K562 (cell line): ENCODE data around the gene FSTL4. TPM values are rescaled to one million over a fixed set of nuclear protein-coding genes. Genes with fewer than 3 reads are reported as not detected.

Experiments
- ATAC-seq: fragments of 200-7000 bp; cut with Tn5 transposase; 3 replicates; pipeline ENCODE4 v1.9.1; 2020; ENCODE audit warnings: moderate library complexity
- BruUV-seq: library from RNA; stranded (reverse); fragments of 400-500 nt; replicated peaks from 2 replicates; lab custom pipeline; 2021; lab: Mats Ljungman, UMichigan
- CTCF ChIA-PET: fragments of 300-600 bp; formaldehyde crosslinking; extraction: SDS; loops from one replicate; lab custom pipeline; 2021; ENCODE audit warnings: low intra/inter-chr PET ratio; lab: Yijun Ruan, JAX
- POLR2A ChIA-PET: fragments of 300-600, 350-650 bp; sonication (Branson Sonifier 250); formaldehyde crosslinking; extraction: SDS; loops from one replicate; lab custom pipeline; 2021; ENCODE audit warnings: antibody characterized with exemption, inconsistent platforms; lab: Yijun Ruan, JAX
- DNase-seq, 4 experiments: peaks; one replicate each; pipeline versions ENCODE4 v3.0.0 to v3.0.0-alpha.2; 2011 to 2018; ENCODE audit warnings: low spot score in 3 of 4, mixed read lengths in 3 of 4; ENCODE audit errors: extremely low read depth in 1 of 4
- FAIRE-seq: peaks from 2 replicates; lab custom pipeline; 2011; peaks lifted over from hg19 to GRCh38; lab: Jason Lieb, UNC
- H2AFZ ChIP-seq: 2 replicates; pipeline ENCODE4 v1.6.0; 2011; ENCODE audit warnings: low read depth, low read length, control low read depth, inconsistent platforms
- H3K27ac ChIP-seq: fragments of 200-600 bp; 3 replicates; pipeline ENCODE4 v1.8.0; 2011; ENCODE audit warnings: low read depth, mild to moderate bottlenecking, control low read depth, inconsistent platforms, low read length, moderate library complexity, mixed read lengths; ENCODE audit errors: extremely low read depth
- H3K27me3 ChIP-seq, 2 experiments: fragments of 300-600 bp in 1 of 2; 2 replicates in 1 of 2; 3 replicates in 1 of 2; pipeline versions ENCODE4 v1.6.0 to v1.8.0; 2011; ENCODE audit warnings: inconsistent platforms in 2 of 2, low read length in 2 of 2, mild to moderate bottlenecking in 1 of 2, mixed read lengths in 1 of 2, moderate library complexity in 1 of 2; ENCODE audit not compliant: control insufficient read depth in 2 of 2, insufficient read depth in 2 of 2
- H3K36me3 ChIP-seq: fragments of 300-600 bp; 3 replicates; pipeline ENCODE4 v1.8.0; 2011; ENCODE audit warnings: mild to moderate bottlenecking, low read length, inconsistent platforms; ENCODE audit not compliant: control insufficient read depth, insufficient read depth
- H3K4me1 ChIP-seq, 2 experiments: fragments of 200-600 bp in 1 of 2; replicated peaks in 1 of 2; 2 replicates in 1 of 2; 3 replicates in 1 of 2; pipeline versions ENCODE4 v1.5.1 to v1.8.0; 2011; ENCODE audit warnings: inconsistent platforms in 2 of 2, low read length in 2 of 2, mild to moderate bottlenecking in 1 of 2, mixed read lengths in 1 of 2, moderate library complexity in 1 of 2; ENCODE audit not compliant: control insufficient read depth in 2 of 2, insufficient read depth in 2 of 2
- H3K4me2 ChIP-seq: 2 replicates; pipeline ENCODE4 v1.6.1; 2011; ENCODE audit warnings: low read length, control low read depth, inconsistent platforms, mixed read lengths; ENCODE audit not compliant: insufficient read depth
- H3K4me3 ChIP-seq: fragments of 200-600 bp; sonication (generic), shearing (Covaris generic); 2 replicates; pipeline ENCODE4 v1.5.1; 2016; ENCODE audit warnings: control low read depth, inconsistent platforms
- H3K79me2 ChIP-seq: fragments of 200-600 bp; 3 replicates; pipeline ENCODE4 v1.8.0; 2011; ENCODE audit warnings: low read length, inconsistent platforms; ENCODE audit not compliant: control insufficient read depth, insufficient read depth
- H3K9ac ChIP-seq, 2 experiments: 2 replicates each; pipeline versions ENCODE4 v1.6.0 to v1.6.1; 2011; ENCODE audit warnings: low read depth in 2 of 2, low read length in 2 of 2, control low read depth in 1 of 2, inconsistent platforms in 1 of 2, mild to moderate bottlenecking in 1 of 2, mixed read lengths in 1 of 2; ENCODE audit not compliant: insufficient read depth in 1 of 2
- H3K9me1 ChIP-seq: one replicate; pipeline ENCODE4 v1.6.0; 2011; ENCODE audit warnings: inconsistent platforms, mild to moderate bottlenecking, low read length, moderate library complexity; ENCODE audit not compliant: control insufficient read depth, insufficient read depth
- H3K9me3 ChIP-seq: replicated peaks from 2 replicates; pipeline ENCODE4 v1.5.1; 2011; ENCODE audit warnings: low read depth, low read length, inconsistent platforms; ENCODE audit not compliant: control insufficient read depth, insufficient read depth
- H4K20me1 ChIP-seq: replicated peaks from 2 replicates; pipeline ENCODE4 v1.6.1; 2011; ENCODE audit warnings: low read length, inconsistent platforms, mixed read lengths; ENCODE audit not compliant: control insufficient read depth, insufficient read depth
- CCNT2 ChIP-seq: IDR thresholded peaks from 2 replicates; pipeline ENCODE4 v1.6.1; 2011; ENCODE audit warnings: borderline replicate concordance, low read depth, mild to moderate bottlenecking, moderate library complexity, mixed read lengths, low read length; ENCODE audit not compliant: insufficient read length; ENCODE audit errors: extremely low read depth
- EZH2 ChIP-seq: IDR thresholded peaks from 2 replicates; pipeline ENCODE4 v1.6.1; 2012; ENCODE audit warnings: low read depth, mild to moderate bottlenecking, inconsistent platforms, low read length, borderline replicate concordance
- KAT2B ChIP-seq: IDR thresholded peaks from one replicate; pipeline ENCODE4 v1.6.1; 2012; ENCODE audit warnings: low read depth, mild to moderate bottlenecking, control low read depth, inconsistent platforms, low read length, moderate library complexity
- MEF2A ChIP-seq: IDR thresholded peaks from 2 replicates; pipeline ENCODE4 v1.6.1; 2011; ENCODE audit warnings: low read depth, mild to moderate bottlenecking, low read length, moderate library complexity; ENCODE audit not compliant: control insufficient read depth
- MYBL2 ChIP-seq, 2 experiments: fragments of 450-650 bp in 1 of 2; sonication (generic) in 1 of 2; formaldehyde crosslinking in 1 of 2; IDR thresholded peaks; 2 replicates each; pipeline versions ENCODE4 v1.6.1 to v1.8.1; 2017 to 2022; ENCODE audit warnings: borderline replicate concordance in 1 of 2, inconsistent platforms in 1 of 2, low read depth in 1 of 2, mild to moderate bottlenecking in 1 of 2, missing genetic modification reagents in 1 of 2, moderate library complexity in 1 of 2
- PHB2 ChIP-seq: fragments of 450-650 bp; IDR thresholded peaks from 2 replicates; pipeline ENCODE4 v1.6.1; 2017; ENCODE audit warnings: low read depth
- POLR2AphosphoS2 ChIP-seq: IDR thresholded peaks from 2 replicates; pipeline ENCODE4 v1.6.1; 2012; ENCODE audit warnings: low read length, improper control_type of control experiment
- SMARCB1 ChIP-seq: IDR thresholded peaks from 2 replicates; pipeline ENCODE4 v1.6.1; 2011; ENCODE audit warnings: improper control_type of control experiment, low read depth; ENCODE audit not compliant: insufficient read length
- STAT5B ChIP-seq: fragments of 250-450 bp; sonication (Bioruptor Pico); IDR thresholded peaks from 2 replicates; pipeline ENCODE4 v1.8.0; 2021; ENCODE audit warnings: mild to moderate bottlenecking, inconsistent platforms
- ZNF551 ChIP-seq: fragments of 250-450 bp; sonication (Bioruptor Pico); IDR thresholded peaks from 2 replicates; pipeline ENCODE4 v1.5.0; 2021; ENCODE audit warnings: mild to moderate bottlenecking, moderate library complexity
- ZNF76 ChIP-seq: fragments of 250-450 bp; sonication (Bioruptor Pico); IDR thresholded peaks from 2 replicates; pipeline ENCODE4 v1.4.0; 2020; ENCODE audit warnings: mild to moderate bottlenecking, moderate library complexity, borderline replicate concordance
- WGBS: fragments of 100-300 bp; shearing (Covaris generic); methylation state at CpG from one replicate; pipeline ENCODE4 v1.1.6; 2016; ENCODE audit warnings: low coverage, mixed read lengths; ENCODE audit not compliant: insufficient coverage; ENCODE audit errors: missing lambda C conversion rate; 5-methylcytosine and 5-hydroxymethylcytosine counted together
- in situ Hi-C: fragments of 300-500 bp; cut with MboI; formaldehyde crosslinking; loops from 4 replicates; pipeline ENCODE4 v1.15.0; 2018; ENCODE audit warnings: inconsistent platforms, mixed read lengths
- intact Hi-C: fragments of 100-400 bp; cut with micrococcal nuclease; formaldehyde crosslinking; loops from 2 replicates; pipeline ENCODE4 v1.14.2; 2022
- polyA plus RNA-seq, 8 experiments: library from polyadenylated mRNA; depleted of rRNA in 4 of 8; stranded (reverse) in 5 of 8; unstranded in 3 of 8; fragments of >200 nt; fragmentation: Nextera tagmentation in 2 of 8; fragmentation: Illumina TruSeq in 1 of 8; extraction: Ambion mirVana in 2 of 8; extraction: Trizol in 1 of 8; gene quantifications; 2 replicates each; pipeline versions ENCODE4 v1.2.1 to v1.2.3, GENCODE V29; 2011 to 2014; ENCODE audit warnings: inconsistent platforms in 1 of 8, missing spikeins in 1 of 8
- total RNA-seq, 7 experiments: library from RNA; depleted of rRNA in 6 of 7; stranded (reverse); fragments of >200 nt in 6 of 7; fragmentation: Illumina TruSeq in 2 of 7; extraction: Trizol in 2 of 7; gene quantifications; 2 replicates each; pipeline versions ENCODE4 v1.2.1 to v1.2.3, GENCODE V29; 2011 to 2021; ENCODE audit warnings: low replicate concordance in 1 of 7
- TF ChIP-seq, protein P1 (sequence below): fragments of 250-450 bp; sonication (Bioruptor Pico); IDR thresholded peaks from 2 replicates; pipeline ENCODE4 v1.8.0; 2021; ENCODE audit warnings: moderate library complexity, mild to moderate bottlenecking, inconsistent platforms
- TF ChIP-seq, protein P2 (sequence below): fragments of 450-650 bp; IDR thresholded peaks from 2 replicates; pipeline ENCODE4 v1.6.1; 2016; ENCODE audit warnings: low read depth

Gene FSTL4
- total and polyA plus RNA-seq, 9 of the 15 experiments (the other 6 are each of a cell fraction or from before 2014, with no cell fraction given), result 0.08 to 0.18 (median 0.10) TPM; not detected in 5

DNA sequence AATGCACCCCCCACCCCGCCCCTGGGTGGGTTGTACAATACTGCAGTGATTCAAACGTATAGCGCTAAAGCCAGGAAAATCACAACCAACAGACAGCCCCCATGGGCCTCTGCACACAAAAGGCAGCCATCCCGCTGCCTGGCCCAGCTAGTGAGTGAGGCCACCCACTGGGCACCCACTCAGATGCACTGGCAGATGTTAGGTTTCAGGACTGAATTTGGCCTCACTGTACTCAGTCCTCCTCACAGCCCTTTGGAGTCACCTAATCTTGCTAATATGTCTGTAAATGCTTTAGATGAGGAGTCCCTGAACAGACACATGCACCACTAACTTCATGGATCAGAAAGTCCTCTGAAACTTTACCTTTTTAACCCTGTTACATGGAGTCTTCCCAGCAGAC lies 87.7 kb downstream of the FSTL4 start:
- CTCF ChIA-PET, result no interaction called here
- Histone ChIP-seq H3K27ac (no peak overlapping the region), H3K4me3 (no peak overlapping the region), H3K9me1 (no peaks in the 10 kb centered on the region), H3K36me3 (no peaks in the 10 kb centered on the region), H3K4me2 (no peak overlapping the region), H3K9ac (no peak overlapping the region), H3K27me3 (peaks cover 17 to 45% of the 10 kb centered on the region in 2 experiments; a peak in 4 of 5 replicates), H3K9me3 (no peaks in the 10 kb centered on the region), H3K4me1 (peaks cover 3% of the 10 kb centered on the region in 2 experiments; a peak in 2 of 5 replicates), H3K79me2 (no peaks in the 10 kb centered on the region), H4K20me1 (0 out of 2 replicates have a peak, but pooled peaks cover 5% of the 10 kb centered on the region), H2AFZ (no peak overlapping the region)
- TF ChIP-seq, protein P1, sequence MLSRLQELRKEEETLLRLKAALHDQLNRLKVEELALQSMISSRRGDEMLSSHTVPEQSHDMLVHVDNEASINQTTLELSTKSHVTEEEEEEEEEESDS (CRISPR knock-in tag), result no peak
- TF ChIP-seq MEF2A, result no peak
- TF ChIP-seq, protein P2, sequence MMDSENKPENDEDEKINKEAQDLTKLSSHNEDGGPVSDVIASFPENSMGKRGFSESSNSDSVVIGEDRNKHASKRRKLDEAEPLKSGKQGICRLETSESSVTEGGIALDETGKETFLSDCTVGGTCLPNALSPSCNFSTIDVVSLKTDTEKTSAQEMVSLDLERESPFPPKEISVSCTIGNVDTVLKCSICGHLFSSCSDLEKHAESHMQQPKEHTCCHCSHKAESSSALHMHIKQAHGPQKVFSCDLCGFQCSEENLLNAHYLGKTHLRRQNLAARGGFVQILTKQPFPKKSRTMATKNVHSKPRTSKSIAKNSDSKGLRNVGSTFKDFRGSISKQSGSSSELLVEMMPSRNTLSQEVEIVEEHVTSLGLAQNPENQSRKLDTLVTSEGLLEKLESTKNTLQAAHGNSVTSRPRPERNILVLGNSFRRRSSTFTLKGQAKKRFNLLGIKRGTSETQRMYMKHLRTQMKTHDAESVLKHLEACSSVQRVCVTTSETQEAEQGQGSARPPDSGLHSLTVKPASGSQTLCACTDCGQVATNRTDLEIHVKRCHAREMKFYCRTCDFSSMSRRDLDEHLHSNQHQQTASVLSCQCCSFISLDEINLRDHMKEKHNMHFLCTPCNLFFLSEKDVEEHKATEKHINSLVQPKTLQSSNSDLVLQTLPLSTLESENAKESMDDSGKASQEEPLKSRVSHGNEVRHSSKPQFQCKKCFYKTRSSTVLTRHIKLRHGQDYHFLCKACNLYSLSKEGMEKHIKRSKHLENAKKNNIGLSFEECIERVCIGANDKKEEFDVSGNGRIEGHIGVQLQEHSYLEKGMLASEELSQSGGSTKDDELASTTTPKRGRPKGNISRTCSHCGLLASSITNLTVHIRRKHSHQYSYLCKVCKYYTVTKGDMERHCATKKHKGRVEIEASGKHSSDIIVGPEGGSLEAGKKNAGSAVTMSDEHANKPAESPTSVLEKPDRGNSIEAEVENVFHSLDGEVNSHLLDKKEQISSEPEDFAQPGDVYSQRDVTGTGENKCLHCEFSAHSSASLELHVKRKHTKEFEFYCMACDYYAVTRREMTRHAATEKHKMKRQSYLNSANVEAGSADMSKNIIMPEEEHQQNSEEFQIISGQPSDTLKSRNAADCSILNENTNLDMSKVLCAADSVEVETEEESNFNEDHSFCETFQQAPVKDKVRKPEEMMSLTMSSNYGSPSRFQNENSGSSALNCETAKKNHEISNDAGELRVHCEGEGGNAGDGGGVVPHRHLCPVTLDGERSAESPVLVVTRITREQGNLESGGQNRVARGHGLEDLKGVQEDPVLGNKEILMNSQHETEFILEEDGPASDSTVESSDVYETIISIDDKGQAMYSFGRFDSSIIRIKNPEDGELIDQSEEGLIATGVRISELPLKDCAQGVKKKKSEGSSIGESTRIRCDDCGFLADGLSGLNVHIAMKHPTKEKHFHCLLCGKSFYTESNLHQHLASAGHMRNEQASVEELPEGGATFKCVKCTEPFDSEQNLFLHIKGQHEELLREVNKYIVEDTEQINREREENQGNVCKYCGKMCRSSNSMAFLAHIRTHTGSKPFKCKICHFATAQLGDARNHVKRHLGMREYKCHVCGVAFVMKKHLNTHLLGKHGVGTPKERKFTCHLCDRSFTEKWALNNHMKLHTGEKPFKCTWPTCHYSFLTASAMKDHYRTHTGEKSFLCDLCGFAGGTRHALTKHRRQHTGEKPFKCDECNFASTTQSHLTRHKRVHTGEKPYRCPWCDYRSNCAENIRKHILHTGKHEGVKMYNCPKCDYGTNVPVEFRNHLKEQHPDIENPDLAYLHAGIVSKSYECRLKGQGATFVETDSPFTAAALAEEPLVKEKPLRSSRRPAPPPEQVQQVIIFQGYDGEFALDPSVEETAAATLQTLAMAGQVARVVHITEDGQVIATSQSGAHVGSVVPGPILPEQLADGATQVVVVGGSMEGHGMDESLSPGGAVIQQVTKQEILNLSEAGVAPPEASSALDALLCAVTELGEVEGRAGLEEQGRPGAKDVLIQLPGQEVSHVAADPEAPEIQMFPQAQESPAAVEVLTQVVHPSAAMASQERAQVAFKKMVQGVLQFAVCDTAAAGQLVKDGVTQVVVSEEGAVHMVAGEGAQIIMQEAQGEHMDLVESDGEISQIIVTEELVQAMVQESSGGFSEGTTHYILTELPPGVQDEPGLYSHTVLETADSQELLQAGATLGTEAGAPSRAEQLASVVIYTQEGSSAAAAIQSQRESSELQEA, result no peak
- no peak for TF ChIP-seq STAT5B
- no peak for TF ChIP-seq ZNF76
- no peak for TF ChIP-seq POLR2AphosphoS2
- TF ChIP-seq PHB2, result no peak
- TF ChIP-seq CCNT2, result no peak
- TF ChIP-seq KAT2B, result no peak
- TF ChIP-seq MYBL2 (IDR thresholded peaks at IDR 0.05; ENCODE audit: low read depth), result no peak
- TF ChIP-seq MYBL2 (CRISPR knock-in tag; IDR thresholded peaks at IDR 0.05; ENCODE audit: borderline replicate concordance), result no peak
- no peak for TF ChIP-seq ZNF551 (CRISPR knock-in tag)
- TF ChIP-seq EZH2, result no peak
- TF ChIP-seq SMARCB1, result no peak
- in situ Hi-C loops, result no loop called here
- ATAC-seq, result no peak
- intact Hi-C loops, result no loop called here
- no peak for FAIRE-seq
- whole genome bisulfite sequencing, result 6% methylated on average over 4 of the region's 4 CpGs
- DNase-seq, result no peak
- BruUV-seq, result no TSS peak
- POLR2A ChIA-PET, result interaction anchor here (1.1 kb wide), 1 partner anchor 9 kb away, joined by 6 read pairs; no protein-coding TSS in a partner anchor
